ENCODE data around the gene SPIN3. TPM values are rescaled to one million over a fixed set of nuclear protein-coding genes. Genes with fewer than 3 reads are reported as not detected.
A peak's percentile ranks its signal among the peaks of the same experiment; 100 is the strongest.
"Not testable (repeated sequence)": the region's sequence is repeated elsewhere in the genome, so short reads cannot be mapped to it uniquely, and the experiment has no call there.

SPIN3 gene
- 1 to 10 TPM; 6.5 to 7.3 TPM for total RNA-seq

DNA sequence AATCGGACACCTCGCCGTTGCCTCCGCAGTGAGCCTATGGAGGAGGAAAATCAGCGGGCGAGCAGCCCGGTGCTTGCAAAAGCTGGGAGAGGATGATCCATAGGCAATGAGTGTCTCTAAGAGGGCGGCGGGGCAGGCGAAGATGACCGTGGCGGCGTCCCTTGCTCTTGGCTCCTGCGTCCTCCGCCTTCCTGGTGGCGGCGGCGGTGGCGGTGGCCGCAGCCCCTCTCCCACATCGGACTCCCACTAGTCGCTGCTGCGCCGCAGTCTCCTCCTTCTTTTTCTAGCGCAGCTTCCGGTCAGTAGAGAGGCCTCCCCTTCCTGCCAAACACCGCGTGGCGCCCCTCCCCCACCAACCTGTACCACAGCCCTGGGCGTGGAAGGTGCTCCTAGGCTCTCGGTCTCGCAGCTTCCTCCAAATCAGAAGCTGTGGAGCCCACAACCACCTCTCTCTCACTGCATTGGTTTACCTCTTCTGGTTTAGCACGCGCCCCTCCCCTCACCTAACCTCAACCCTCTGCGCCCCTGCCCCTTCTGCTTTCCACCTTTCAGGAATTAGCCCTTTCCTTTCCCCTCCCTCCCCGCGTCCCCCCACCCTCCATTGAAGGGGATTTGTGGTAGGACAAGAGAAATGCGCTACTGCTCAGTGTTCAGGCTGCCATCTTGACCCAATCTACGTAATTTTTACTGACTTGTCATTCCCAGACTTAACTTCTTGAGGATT lies at the start of gene SPIN3:
SPIN3 (minus strand) TSS at position 271 of the 724 bp plus-strand sequence. CDS start 594 bp downstream, outside the sequence.
- CTCF ChIA-PET = no interaction called here
- peak; percentile 70 for DNase-seq
- Mint-ChIP-seq H3K36me3 (ENCODE audit: low read depth) (peaks cover 18% of the 10 kb centered on the region), H3K27ac (peak within 1 kb of the TSS; percentile 62), H3K4me3 (peak within 1 kb of the TSS; percentile 81), H3K9me3 (no peaks in the 10 kb centered on the region), H3K4me1 (peaks cover 35% of the 10 kb centered on the region), H3K27me3 (no peaks in the 10 kb centered on the region)
- POLR2A ChIA-PET = interaction anchor here (1.1 to 1.6 kb wide), 2 partner anchors 267 to 1278 kb away, joined by 3 read pairs; partner anchors contain the start of gene RRAGB

GRCh38 chrX:57044245-57044644 lies 48.9 kb upstream of the SPIN3 start:
- no peaks in the 10 kb centered on the region for H3K4me1 Mint-ChIP-seq
- H3K36me3 Mint-ChIP-seq (ENCODE audit: low read depth) = no peaks in the 10 kb centered on the region
- H3K27ac Mint-ChIP-seq = no peak overlapping the region
- no peaks in the 10 kb centered on the region for H3K27me3 Mint-ChIP-seq
- DNase-seq = no peak
- no peak overlapping the region for H3K4me3 Mint-ChIP-seq
- ChIA-PET CTCF (no interaction called here), POLR2A (no interaction called here)
- peaks cover 5% of the 10 kb centered on the region for H3K9me3 Mint-ChIP-seq

DNA sequence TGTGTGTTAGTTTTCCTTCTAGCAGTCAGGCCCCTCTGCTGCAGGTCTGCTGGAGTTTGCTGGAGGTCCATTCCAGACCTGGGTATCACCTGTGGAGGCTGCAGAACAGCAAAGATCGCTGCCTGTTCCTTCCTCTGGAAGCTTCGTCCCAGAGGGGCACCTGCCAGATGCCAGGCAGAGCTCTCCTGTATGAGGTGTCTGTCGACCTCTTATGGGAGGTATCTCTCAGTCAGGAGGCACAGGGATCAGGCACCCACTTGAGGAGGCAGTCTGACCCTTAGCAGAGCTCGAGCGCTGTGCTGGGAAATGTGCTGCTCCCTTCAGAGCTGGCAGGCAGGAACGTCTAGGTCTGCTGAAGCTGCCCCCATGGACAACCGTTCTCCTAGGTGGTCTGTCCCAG lies 41.9 kb upstream of the SPIN3 start:
- CTCF ChIA-PET; H3K9me3 Mint-ChIP-seq; H3K4me3 Mint-ChIP-seq; H3K27me3 Mint-ChIP-seq; H3K36me3 Mint-ChIP-seq (ENCODE audit: low read depth); DNase-seq; POLR2A ChIA-PET; H3K27ac Mint-ChIP-seq; H3K4me1 Mint-ChIP-seq: not testable (repeated sequence)

DNA sequence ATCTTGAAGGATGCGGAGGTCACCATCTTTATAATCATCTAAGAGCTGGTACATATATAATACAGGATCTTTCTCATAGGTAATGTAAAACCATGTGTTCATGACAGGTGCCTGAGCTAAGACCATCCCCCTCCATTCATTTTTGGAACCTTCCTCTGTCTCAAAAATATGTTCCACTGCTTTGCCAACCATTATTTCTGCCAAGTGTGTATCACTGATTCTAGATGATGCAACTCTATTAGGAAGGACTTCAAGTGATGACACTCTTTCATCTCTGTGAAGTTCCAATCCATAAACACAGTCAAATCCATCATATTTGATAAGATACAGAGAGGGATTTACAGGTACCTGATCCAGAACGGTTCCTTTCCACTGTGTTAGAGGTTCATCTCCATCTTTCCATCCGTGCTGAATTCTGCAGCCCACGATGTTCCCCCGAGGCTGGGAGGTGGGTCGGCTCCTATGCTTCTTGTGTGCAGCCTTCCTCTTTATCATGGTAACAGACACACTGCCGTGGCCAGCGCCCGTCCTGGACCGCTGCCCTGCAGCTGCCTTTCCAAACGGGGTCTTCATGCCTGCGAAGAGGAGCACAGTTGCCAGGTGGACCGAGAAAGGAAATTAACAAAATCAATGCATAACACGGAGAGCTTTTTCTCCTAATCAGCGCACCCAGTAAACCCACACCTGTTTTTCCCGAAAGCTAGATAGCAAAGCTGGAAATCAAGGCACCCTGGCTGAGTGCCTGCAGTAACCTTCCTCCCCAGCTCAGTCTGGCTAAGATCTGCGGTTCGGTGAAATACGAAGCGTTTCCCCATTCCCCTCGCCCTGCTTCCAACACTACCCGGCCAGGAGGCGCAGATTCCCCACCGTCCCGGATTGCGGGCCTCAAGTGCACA lies 718 bp downstream of the SPIN3 start:
- Mint-ChIP-seq H3K36me3 (ENCODE audit: low read depth) (peaks cover 18% of the 10 kb centered on the region), H3K4me1 (peaks cover 35% of the 10 kb centered on the region), H3K9me3 (no peaks in the 10 kb centered on the region), H3K27me3 (no peaks in the 10 kb centered on the region), H3K4me3 (peak overlapping the region; percentile 81), H3K27ac (peak overlapping the region; percentile 50)
- no peak for DNase-seq
- ChIA-PET CTCF (no interaction called here), POLR2A (interaction anchor here (1.6 kb wide), 1 partner anchor 1277 kb away, joined by 3 read pairs; the partner anchor contains the start of gene RRAGB)

- H3K4me3 Mint-ChIP-seq = no peak overlapping the region
Observed at GRCh38 chrX:56987741-56988140, 7.6 kb downstream of the SPIN3 start.

DNA sequence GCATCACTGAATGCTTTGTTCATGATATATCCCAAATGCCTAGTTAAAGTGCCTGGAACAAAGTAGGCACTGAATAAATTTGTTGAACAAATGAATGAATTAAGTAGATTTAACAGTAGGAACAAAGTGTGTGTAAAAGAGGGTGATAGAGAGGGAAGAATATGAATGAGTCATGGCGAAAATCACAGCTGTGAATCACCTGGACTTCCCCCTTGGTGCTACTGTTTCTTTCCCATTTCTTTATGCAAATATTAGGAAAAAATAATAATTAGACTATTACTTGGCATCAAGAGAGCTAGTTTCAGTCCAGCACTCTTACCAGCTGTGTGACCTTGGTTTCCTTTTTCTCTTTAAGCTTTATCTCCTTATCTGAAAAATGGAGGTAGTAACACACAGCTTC lies 9.2 kb downstream of the SPIN3 start:
- H3K4me3 Mint-ChIP-seq = no peak overlapping the region
- no peaks in the 10 kb centered on the region for H3K27me3 Mint-ChIP-seq
- DNase-seq = no peak
- ChIA-PET POLR2A (no interaction called here), CTCF (interaction anchor here (1.1 kb wide), 1 partner anchor 8 kb away, joined by 5 read pairs; no protein-coding TSS in a partner anchor)
- no peaks in the 10 kb centered on the region for H3K9me3 Mint-ChIP-seq
- peaks cover 23% of the 10 kb centered on the region for H3K36me3 Mint-ChIP-seq (ENCODE audit: low read depth)
- peaks cover 13% of the 10 kb centered on the region for H3K4me1 Mint-ChIP-seq
- no peak overlapping the region for H3K27ac Mint-ChIP-seq

More at GRCh38 chrX:56987741-56988140, 7.6 kb downstream of the SPIN3 start:
- Mint-ChIP-seq H3K4me1 (peaks cover 19% of the 10 kb centered on the region), H3K27ac (no peak overlapping the region), H3K36me3 (ENCODE audit: low read depth) (peaks cover 28% of the 10 kb centered on the region), H3K9me3 (no peaks in the 10 kb centered on the region), H3K27me3 (no peaks in the 10 kb centered on the region)
- CTCF ChIA-PET = interaction anchor here (0.8 kb wide), 1 partner anchor 10 kb away, joined by 3 read pairs; no protein-coding TSS in a partner anchor
- DNase-seq = no peak
- POLR2A ChIA-PET = no interaction called here

GRCh38 chrX:56978172-56978571 lies 17.2 kb downstream of the SPIN3 start:
- POLR2A ChIA-PET = no interaction called here
- peaks cover 4% of the 10 kb centered on the region for H3K36me3 Mint-ChIP-seq (ENCODE audit: low read depth)

DNA sequence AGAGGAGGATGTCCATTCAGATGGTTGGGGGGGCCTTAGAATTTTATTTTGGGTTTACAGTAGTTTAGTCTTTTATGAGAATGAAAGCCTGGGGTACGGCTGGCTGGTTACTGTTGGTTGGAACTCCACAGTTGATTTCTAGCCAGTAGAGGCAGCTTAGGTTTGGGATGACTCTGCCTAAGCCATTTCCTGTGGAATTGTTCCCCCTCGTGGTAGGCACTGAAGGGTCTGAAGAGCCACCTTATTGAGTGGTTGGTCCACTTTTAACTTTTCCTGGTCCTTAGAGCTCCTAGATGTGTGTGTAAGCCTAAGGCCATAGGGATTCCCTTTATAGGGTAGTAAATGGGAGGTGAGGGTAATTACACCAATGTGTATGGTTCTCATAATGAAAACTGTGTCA lies 19.7 kb downstream of the SPIN3 start:
- no peak for DNase-seq
- Mint-ChIP-seq H3K9me3 (no peaks in the 10 kb centered on the region), H3K36me3 (ENCODE audit: low read depth) (no peaks in the 10 kb centered on the region), H3K27ac (no peak overlapping the region), H3K4me3 (no peak overlapping the region), H3K4me1 (peaks cover 3% of the 10 kb centered on the region), H3K27me3 (no peaks in the 10 kb centered on the region)
- ChIA-PET POLR2A (no interaction called here), CTCF (no interaction called here)

More at GRCh38 chrX:56978172-56978571, 17.2 kb downstream of the SPIN3 start:
- CTCF ChIA-PET = interaction anchor here (1.2 to 2.4 kb wide), 6 partner anchors 8 to 250 kb away, joined by 3 to 13 read pairs (median 6); no protein-coding TSS in a partner anchor
- no peaks in the 10 kb centered on the region for H3K27me3 Mint-ChIP-seq
- peak; percentile 33 for DNase-seq
- H3K9me3 Mint-ChIP-seq = no peaks in the 10 kb centered on the region
- peaks cover 3% of the 10 kb centered on the region for H3K4me1 Mint-ChIP-seq
- H3K27ac Mint-ChIP-seq = no peak overlapping the region
- H3K4me3 Mint-ChIP-seq = no peak overlapping the region

DNA sequence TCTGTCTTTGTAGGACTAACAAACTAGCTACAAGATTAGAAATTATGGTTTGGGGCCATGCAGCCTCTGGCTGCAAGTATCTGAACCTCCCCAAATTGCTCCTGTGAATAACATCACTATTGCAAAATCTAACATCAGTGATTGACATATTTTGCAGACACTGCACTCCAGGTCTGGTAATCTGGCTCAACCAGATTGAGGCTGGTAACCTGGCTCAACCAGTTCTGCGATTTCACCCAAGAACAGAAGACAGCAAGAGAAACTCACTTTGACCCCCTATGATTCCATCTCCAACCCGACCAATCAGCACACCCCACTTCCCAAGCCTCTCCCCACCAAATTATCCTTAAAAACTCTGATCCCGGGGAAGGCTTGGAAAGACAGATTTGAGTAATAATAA lies 20.9 kb downstream of the SPIN3 start:
- Mint-ChIP-seq H3K4me3 (no peak overlapping the region), H3K36me3 (ENCODE audit: low read depth) (no peaks in the 10 kb centered on the region), H3K27ac (no peak overlapping the region), H3K9me3 (no peaks in the 10 kb centered on the region), H3K4me1 (peaks cover 3% of the 10 kb centered on the region), H3K27me3 (no peaks in the 10 kb centered on the region)
- DNase-seq = no peak
- CTCF ChIA-PET = no interaction called here
- POLR2A ChIA-PET = no interaction called here

- Mint-ChIP-seq H3K27me3 (no peaks in the 10 kb centered on the region), H3K27ac (no peak overlapping the region), H3K9me3 (no peaks in the 10 kb centered on the region), H3K4me1 (no peaks in the 10 kb centered on the region), H3K4me3 (no peak overlapping the region), H3K36me3 (ENCODE audit: low read depth) (no peaks in the 10 kb centered on the region)
- ChIA-PET POLR2A (no interaction called here), CTCF (no interaction called here)
- DNase-seq = no peak
Observed at GRCh38 chrX:56969559-56969958, 25.8 kb downstream of the SPIN3 start.

DNA sequence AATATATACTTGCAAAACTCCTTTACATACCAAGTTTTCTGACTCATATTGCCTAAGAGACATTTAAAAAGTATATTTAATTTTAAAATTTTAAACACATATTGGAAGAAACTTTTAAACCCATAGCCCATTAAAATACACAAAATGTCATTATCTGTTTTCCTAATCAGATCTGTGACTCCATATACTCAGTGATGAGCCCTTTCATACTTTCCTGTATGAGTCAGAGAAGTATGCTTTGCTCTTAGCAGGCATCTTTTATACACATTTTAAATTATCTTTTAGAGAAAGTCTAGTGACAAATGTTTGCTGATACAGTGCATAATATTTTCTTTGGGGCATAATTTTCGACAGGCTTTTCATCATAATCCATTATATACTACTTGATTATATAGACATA lies 26.4 kb downstream of the SPIN3 start:
- Mint-ChIP-seq H3K36me3 (ENCODE audit: low read depth) (no peaks in the 10 kb centered on the region), H3K4me1 (peaks cover 2% of the 10 kb centered on the region), H3K4me3 (no peak overlapping the region), H3K27me3 (no peaks in the 10 kb centered on the region), H3K27ac (no peak overlapping the region), H3K9me3 (no peaks in the 10 kb centered on the region)
- CTCF ChIA-PET = no interaction called here
- no peak for DNase-seq
- POLR2A ChIA-PET = no interaction called here

DNA sequence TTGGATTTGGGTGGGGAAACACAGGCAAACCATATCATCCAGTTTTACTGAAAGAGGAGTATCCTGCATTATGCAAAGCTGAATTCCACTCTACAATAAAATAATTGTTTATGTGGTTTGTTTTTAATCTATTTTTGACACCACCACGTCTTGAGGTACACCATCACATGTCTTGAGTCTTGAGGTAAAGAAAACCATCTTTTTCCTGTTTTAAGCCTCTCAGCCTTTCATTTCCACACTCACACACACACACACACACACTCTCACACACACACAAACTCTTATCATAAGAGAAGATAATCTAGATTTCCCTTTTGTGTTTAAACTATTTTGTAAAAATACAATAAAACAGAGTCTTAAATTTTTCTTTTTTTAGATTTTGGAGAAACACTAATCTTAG lies 32.0 kb downstream of the SPIN3 start:
- POLR2A ChIA-PET = no interaction called here
- Mint-ChIP-seq H3K4me1 (peaks cover 4% of the 10 kb centered on the region), H3K27ac (no peak overlapping the region), H3K27me3 (no peaks in the 10 kb centered on the region), H3K4me3 (no peak overlapping the region), H3K36me3 (ENCODE audit: low read depth) (no peaks in the 10 kb centered on the region), H3K9me3 (peaks cover 3% of the 10 kb centered on the region)
- DNase-seq = no peak
- CTCF ChIA-PET = no interaction called here

- CTCF ChIA-PET = no interaction called here
- DNase-seq = no peak
- POLR2A ChIA-PET = no interaction called here
- Mint-ChIP-seq H3K4me3 (no peak overlapping the region), H3K4me1 (no peaks in the 10 kb centered on the region), H3K27ac (no peak overlapping the region), H3K9me3 (peaks cover 3% of the 10 kb centered on the region), H3K27me3 (no peaks in the 10 kb centered on the region), H3K36me3 (ENCODE audit: low read depth) (no peaks in the 10 kb centered on the region)
Observed at GRCh38 chrX:56947699-56948098, 47.6 kb downstream of the SPIN3 start.

Measured in activated CD4-positive, alpha-beta memory T cell treated with anti-CD3 and anti-CD28 coated beads, Interleukin-2, amount 10 ng/mL, durations not matched to agents 7 days and 5 days (primary cell).